ENCODE results near the gene HAS3.
"Not testable (repeated sequence)": the region's sequence is repeated elsewhere in the genome, so short reads cannot be mapped to it uniquely, and the experiment has no call there.

HAS3 gene

DNA sequence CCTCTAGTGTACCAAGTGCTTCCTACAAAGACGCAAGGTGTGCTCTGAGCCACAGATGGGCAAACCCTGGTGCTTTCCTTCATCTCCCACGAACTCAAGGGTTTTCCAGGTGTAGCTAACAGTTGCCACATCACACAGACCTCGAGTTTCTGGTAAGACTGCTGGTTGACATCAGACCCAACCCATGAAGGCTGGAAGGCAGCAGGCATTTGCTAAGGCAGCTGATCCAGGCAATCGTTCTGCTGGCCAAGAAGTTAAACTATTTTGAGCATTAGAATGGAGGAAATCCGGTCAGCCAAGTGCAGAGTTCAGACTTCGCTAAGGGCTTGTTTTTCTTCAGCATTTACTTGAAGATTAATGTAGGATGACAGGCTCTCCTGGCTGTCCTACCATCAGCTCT, 11.5 kb downstream of the HAS3 start:
- DNase-seq (ENCODE audit: low read depth in 2 of 2) = no peak

DNA sequence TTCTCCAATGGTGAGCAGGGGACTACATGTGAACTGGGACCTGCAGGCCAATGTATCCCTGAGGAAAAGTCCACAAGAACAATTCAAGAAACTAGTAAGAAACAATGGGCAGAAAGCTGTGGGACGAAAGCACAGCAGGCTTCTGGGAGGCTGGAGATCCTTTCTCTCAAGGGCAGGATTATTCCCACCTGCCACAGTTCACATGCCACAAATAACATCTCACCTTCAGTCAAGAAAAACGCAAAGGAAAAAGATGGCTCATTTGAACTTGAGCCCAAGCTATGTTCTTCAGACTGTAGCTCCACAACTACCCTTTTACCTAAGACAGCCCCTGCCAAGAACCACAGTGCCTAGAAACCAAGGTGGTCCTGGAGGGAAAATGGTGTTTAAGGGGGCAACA, 13.0 kb downstream of the HAS3 start:
- DNase-seq (ENCODE audit: low read depth in 2 of 2) = no peak

DNA sequence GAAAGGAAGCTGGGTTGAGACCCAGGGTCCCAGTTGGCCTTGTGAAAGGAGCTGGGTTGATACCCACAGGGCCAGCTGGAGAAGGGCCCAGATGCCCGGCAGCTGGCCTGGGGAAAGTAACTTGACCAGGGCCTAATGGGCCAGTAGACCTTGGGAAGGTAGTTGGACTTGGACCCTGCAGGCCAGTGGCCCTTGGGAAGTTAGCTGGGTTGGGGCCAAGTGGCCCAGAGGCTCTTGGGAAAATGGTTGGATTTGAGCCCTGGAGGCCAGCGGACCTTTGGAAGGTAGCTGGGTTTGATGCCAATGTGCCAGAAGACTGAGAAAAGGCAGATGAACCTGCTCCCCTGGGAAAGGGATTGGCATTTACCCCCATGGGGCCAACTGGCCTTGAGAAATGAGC, 13.5 kb downstream of the HAS3 start:
- no peak for DNase-seq (ENCODE audit: low read depth in 2 of 2)

DNA sequence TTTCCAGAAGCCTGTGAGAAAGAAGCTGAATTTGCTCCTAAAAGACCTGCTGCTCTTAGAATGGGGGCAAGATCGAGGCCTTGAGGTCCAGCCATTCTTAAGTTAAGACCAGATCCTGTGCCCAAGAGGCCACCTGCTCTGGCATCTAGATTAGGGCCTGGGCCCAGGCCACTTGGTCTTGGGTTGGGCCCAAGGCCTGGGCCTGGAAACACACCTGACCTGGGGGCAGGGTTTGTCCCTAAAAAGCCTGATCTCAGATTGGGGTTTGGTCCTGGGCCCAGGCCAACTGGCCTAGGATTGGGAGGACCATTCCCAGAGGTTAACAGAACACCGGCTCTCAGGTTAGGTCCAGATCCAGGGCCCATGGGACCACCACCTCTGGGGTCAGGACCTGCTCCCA, 14.1 kb downstream of the HAS3 start:
- no peak for DNase-seq (ENCODE audit: low read depth in 2 of 2)

DNA sequence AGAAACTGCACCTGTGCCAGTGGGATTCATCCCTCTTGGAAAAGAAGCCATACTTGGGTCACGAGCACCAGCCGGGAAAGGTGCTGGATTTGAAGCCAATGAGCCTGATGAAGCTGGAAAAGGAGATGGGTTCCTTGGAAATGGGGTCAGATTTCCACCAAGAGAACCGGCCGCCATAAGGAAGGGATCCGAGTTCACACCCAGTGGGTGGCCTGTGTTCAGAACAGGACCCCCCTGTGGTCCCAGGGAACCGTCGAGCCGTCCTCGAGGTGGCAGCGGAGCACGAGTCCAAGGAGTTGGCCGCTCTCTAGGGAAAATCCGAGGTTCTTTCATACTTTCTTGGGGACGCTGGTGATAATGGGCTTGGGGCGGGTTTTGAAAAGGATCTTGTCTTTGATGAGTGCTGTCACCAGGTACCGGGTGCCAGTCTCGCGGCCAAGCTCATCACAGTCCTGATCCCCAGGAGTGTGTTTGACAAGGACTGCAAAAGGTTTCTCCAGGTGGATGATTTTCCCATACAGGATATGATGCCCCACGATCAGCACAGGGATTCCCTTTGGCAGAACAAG, 14.7 kb downstream of the HAS3 start:
- DNase-seq (ENCODE audit: low read depth in 2 of 2) = no peak

DNA sequence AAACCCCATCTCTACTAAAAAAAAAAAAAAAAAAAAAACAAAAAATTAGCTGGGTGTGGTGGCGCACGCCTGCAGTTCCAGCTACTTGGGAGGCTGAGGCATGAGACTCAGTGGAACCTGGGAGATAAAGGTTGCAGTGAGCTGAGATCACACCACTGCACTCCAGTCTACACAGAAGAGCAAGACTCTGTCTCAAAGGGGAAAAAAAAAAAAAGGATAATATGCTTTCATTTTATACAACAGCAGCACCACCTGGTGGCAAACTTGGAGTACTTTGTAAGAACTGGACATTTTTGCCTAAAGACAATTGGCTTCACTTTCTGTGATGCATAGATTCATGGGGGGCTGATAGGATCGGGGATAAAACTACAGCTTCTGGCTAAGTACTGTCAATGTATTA, 18.5 kb downstream of the HAS3 start:
- peak; percentile 21 to 41 for DNase-seq (ENCODE audit: low read depth in 2 of 2)

DNA sequence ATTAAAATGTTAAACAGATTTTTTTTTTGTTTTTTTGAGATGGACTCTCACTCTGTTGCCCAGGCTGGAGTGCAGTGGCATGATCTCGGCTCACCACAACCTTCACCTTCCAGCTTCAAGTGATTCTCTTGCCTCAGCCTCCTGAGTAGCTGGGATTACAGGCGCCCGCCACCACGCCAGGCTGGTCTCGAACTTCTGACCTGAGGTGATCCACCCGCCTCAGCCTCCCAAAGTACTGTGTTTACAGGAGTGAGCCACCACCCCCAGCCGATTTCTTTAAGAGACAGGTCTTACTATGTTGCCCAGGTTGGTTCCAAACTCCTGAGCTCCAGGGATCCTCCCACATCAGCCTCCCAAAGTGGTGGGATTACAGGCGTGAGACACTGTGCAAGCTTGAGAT, 19.0 kb downstream of the HAS3 start:
- not testable (repeated sequence) for DNase-seq (ENCODE audit: low read depth in 2 of 2)

DNA sequence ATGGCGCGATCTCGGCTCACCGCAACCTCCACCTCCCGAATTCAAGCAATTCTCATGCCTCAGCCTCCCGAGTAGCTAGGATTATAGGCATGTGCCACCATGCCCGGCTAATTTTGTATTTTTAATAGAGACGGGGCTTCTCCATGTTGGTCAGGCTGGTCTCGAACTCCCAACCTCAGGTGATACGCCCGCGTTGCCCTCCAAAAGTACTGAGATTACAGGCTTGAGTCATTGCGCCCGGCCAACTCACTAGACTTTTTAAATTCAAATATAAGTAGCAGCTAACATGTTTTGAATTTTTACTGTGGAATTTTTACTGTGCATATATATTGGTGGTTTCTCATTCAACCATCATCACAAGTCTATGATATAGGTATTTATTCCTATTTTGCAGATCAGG, 19.5 kb downstream of the HAS3 start:
- DNase-seq (ENCODE audit: low read depth in 2 of 2) = not testable (repeated sequence)

DNA sequence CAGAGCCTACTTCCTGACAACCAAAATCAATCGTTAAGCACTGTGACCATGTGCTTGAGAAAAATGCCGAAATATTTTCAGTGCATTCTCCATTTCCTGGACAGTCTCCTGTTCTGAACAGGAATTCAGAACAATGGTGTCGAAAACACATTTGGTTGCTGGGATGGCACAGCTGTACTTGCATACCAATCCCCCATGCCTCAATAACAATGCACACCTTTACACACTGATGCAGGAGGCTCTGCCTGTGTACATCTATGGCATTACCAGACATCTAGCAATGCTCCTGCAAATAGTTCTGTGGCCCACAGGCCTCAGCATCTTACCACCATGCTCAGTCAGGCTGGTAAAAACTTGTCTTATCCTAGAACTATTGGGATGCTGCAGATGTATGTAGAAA, 20.8 kb downstream of the HAS3 start:
- no peak for DNase-seq (ENCODE audit: low read depth in 2 of 2)

DNA sequence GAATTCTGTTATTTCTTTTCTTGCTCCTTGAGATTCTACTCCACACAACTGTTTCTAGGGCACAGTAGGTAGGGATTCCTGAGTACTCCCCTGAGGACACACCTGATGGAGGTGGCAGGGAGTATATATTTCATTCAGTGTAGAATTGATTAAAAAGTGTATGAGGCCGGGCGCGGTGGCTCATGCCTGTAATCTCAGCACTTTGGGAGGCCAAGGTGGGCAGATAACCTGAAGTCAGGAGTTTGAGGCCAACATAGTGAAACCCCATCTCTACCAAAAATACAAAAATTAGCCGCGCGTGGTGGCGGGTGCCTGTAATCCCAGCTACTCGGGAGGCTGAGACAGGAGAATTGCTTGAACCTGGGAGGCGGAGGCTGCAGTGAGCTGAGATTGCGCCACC, 21.3 kb downstream of the HAS3 start:
- DNase-seq (ENCODE audit: low read depth in 2 of 2) = not testable (repeated sequence)

DNA sequence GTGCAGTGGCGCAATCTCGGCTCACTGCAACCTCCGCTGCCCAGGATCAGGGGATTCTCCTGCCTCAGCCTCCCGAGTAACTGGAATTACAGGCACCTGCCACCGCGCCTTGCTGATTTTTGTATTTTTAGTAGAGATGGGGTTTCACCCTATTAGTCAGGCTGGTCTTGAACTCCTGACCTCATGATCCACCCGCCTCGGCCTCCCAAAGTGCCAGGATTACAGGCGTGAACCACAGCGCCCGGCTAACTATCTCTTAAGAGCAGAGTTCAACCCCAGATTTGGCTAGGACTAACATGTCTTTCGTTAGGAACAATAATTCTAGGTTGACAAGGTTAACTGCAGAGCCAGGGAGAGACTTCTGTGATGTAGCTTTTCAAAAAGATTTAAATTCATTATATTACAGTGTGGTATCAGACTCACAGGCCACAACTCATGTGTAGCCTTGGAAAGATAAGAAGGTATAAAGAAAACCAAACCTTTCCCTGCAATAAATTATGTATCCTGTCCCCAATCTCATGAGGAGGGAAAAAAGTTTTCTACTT, 22.6 kb downstream of the HAS3 start:
- no peak for DNase-seq (ENCODE audit: low read depth in 2 of 2)

DNA sequence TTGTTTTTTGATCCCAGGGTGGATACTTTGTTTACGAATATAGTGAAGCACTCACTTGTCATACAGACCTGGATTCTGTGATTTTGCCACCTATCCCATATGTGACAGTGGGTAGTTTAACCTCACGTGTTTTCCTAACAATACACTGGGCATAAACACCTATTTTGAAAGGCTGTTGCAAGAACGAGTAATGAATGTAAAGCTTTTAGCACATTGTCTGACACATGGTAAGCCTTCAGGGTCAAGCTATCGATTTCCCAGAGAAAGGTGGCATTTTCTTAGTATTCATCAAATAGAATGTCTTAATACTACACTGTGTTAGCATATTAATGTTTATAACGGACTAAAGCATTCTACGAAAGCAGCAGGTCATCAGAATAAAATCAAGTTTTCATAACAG, 25.0 kb downstream of the HAS3 start:
- DNase-seq (ENCODE audit: low read depth in 2 of 2) = no peak

DNA sequence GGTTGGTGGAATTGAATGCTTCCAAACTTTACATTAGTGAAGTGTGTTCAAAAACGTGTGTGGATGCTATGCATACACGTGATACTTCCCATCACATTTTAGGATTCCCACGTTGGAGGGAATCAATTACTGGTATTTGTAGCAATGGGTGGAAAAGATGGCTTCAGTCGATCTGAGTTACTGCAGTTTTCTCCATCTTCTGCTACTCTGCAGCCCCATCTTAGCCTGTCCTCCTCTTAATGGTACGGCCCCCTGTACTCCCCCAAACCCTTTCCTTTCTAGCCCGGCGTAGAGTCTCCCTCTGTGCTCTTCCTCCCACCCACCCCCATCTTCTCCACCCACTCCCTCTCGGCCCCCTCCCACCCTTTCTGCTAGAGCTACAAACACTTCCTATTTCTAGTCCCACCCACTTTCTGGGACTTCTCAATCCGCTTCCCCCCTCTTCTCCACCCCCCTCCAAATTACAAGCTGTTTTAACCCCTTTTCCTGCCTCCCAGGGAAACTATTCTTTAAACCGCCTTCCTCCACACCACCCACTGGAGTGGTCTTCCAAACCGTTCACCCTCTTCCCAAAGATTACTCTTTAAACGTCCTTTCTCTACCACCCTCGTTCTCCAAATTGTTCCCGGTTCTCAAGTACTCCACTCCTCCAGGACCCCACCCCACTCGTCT, 25.9 kb downstream of the HAS3 start:
- no peak for DNase-seq (ENCODE audit: low read depth in 2 of 2)

DNA sequence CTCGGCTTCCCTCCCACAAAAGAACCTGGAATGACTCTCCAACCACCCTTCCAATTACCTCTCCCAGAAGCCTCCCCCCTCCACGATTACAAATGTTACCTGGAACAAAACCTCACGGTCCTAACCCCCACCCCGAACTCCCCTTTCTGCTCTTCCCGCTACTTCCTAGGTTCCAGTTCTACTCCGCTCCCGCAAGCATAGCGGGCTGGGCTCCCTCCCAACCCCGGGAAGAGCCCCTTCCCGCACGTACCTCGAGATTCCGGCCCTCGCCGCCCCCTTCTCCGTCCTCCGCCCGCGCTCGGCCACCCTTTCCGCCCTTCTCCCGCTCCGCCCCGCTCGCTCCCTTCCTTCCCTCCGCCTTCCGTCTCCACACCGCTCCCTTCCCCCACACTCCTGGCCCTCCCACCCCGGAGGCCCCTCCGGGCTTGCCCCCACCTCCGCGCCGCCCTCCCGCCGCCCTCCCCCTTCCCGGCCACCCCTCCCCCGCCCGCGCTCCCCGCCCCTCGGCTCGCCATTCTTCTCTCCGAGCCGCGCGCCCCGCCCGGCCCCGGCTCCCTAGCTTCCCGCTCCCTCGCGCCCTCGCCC, 26.5 kb downstream of the HAS3 start:
- DNase-seq (ENCODE audit: low read depth in 2 of 2) = peak; percentile 69 to 75

DNA sequence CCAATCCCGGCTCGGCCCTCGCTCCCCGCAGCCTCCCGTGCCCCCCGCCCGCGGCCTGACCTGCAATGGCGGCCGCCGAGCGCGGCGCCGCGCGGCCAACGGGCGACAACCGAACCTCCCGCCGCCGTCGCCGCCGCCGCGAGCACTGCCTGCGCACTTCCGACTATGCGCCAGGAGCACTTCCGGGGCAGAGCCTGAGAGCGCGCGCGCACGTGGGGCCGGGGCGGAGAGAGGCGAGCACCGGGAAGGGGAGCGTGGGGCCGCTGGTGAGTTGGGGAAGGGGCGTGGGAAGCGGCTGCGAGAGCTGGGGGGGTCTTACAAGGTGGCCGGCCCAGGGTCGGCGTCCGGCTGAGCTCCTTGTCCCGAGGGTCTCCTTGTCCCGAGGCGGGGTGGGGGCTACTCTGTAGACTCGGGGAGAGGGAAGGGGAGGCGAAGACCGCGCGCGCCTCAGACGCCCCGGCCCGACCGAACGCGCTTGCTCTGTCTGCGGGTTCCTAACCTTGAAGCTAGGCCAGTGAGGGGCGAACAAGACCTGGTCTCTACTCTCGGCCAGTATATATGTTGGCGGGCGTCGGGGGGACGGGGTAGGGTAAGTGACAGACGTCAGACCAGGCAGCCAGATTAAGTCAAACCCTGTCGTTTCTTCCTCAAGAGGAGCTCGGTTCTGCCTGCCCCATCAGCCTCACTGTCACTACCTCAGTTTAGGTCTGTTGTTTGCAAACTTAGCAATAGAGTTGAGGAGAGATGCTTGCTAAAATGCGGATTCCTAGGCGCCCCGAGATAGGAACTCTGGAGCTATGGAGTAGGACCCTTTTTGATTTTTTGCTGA, 27.2 kb downstream of the HAS3 start, which contains the start of the genes CHTF8 and UTP4:
CHTF8 (minus strand) TSS at position 165 of the 829 bp plus-strand sequence. CDS start 11,130 bp downstream, outside the sequence.
UTP4 (plus strand) TSS at position 226 of the 829 bp plus-strand sequence. CDS start 811 bp downstream, outside the sequence.
- peak; percentile 74 to 85 for DNase-seq (ENCODE audit: low read depth in 2 of 2)

DNA sequence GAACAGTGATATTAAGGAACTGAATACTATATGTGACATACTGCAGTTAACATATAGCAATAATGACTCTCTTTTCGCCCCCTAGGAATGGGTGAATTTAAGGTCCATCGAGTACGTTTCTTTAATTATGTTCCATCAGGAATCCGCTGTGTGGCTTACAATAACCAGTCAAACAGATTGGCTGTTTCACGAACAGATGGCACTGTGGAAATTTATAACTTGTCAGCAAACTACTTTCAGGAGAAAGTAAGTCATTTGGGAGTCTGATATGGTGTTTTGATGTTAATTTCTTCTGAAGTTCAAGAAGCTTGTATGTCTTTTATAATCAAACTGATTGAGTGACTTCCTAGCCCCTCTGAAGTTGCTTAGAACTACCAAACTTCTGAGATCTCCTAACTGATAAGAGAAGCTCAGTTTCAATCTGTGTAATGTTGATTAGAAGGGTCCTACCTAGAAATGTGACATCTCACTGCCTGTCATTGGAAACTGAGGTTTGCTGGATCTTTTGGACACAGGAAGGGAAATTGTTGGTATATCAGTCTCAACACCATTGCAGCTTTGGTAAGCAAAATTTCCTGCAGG, 28.0 kb downstream of the HAS3 start:
- DNase-seq (ENCODE audit: low read depth in 2 of 2) = no peak

DNA sequence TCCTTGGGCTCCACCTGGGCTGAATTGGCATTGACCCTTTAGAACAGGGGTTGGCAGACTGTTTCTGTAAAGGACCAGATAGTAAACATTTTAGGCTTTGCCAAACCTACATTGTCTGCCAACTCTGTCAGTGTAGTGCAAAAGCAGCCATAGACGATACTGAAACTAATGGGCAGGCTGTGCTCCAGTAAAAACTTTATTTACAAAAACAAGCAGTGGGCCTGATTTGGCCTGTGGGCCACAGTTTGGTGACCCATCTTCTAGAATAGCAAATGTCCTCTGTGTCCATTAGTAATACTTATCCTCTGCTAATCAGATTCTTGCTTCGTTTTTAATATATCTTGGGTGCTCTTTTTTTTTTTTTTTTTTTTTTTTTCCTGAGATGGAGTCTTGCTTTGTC, 33.2 kb downstream of the HAS3 start:
- no peak for DNase-seq (ENCODE audit: low read depth in 2 of 2)

DNA sequence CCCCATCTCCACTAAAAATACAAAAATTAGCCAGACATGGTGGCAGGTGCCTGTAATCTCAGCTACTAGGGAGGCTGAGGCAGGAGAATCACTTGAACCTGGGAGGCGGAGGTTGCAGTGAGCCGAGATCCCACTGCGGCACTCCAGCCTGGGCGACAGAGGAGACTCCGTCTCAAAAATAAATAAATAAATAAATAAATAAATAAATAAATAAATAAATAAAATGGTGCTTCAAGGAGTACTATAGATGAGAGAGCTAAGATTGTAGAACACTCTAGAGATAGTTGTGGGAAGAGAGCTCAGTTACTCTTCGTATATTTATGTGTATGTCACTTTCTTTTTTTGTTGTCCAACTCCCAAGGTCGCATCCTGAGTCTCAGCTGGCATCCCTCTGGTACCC, 34.0 kb downstream of the HAS3 start:
- not testable (repeated sequence) for DNase-seq (ENCODE audit: low read depth in 2 of 2)

DNA sequence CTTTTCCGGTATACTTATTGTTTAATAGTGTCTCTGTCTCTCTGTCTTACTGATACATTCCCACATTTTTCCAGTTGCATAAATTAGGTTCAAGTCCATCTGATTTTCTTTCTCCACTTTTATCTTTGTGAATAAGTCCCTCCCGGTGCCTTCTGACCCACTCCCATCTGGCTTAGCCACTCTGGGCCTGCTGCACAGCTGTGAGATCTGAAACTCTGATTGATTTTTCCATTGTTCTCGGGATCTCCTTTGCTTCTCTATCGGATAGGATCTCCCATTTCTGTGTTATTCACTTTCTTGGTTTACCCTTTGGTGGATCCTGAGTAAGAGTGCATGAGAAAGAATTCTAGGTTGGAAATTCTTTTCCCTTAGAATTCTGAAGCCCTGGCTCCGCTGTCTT, 35.6 kb downstream of the HAS3 start:
- no peak for DNase-seq (ENCODE audit: low read depth in 2 of 2)

DNA sequence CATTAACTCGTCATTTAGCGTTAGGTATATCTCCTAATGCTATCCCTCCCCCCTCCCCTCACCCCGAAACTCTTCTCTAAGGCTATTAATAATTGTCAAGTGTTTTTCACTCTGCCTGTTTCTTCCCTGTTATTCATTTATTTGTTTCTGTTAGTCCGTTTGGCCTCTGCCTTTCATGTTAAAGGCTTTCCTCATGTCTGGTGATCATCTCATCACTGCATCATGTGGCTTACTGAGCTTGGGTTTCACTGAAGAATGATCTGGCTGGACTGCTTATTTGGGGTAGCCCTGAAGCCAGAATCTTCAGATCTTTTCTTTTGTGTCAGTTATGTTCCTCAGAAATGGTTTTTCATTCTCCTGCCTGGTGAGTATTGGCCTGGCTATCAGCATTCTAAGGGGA, 36.5 kb downstream of the HAS3 start:
- DNase-seq (ENCODE audit: low read depth in 2 of 2) = no peak

DNA sequence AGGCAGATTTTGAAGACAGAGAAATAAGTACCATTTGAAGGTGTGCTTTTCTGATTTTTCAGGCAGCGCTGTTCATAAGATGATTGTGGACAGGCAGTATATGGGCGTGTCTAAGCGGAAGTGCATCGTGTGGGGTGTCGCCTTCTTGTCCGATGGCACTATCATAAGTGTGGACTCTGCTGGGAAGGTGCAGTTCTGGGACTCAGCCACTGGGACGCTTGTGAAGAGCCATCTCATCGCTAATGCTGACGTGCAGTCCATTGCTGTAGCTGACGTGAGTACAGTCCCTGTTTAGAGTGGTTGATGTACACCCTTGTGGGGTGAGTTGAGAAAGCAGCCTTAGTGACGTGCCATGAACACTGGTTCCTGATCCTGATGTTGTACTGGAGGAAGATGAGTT, 37.7 kb downstream of the HAS3 start:
- no peak for DNase-seq (ENCODE audit: low read depth in 2 of 2)

DNA sequence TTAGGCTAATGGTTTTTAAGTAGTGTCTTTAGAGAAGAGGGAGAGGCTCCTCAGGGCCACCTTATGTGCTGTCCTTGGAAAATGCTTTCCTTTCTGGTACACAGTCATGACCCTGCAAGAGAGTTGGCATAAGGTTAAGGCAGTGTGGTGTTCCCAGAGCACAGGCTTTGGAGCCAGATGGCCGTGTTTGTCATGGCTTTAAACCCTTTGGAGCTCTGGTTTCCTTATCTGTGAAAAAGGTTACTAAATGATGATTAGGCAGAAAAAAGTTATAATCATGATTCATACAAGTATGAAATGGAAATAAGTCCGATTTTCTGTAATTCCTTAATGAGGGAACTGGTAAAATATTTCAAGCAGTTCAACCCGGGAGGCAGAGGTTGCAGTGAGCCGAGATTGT, 40.2 kb downstream of the HAS3 start:
- DNase-seq (ENCODE audit: low read depth in 2 of 2) = no peak
